Measurements from ENCODE around the gene ZP1. TPM values are rescaled to one million over a fixed set of nuclear protein-coding genes. Genes with fewer than 3 reads are reported as not detected.

Gene ZP1
- total and polyA plus RNA-seq, 4 donors = not detected

DNA sequence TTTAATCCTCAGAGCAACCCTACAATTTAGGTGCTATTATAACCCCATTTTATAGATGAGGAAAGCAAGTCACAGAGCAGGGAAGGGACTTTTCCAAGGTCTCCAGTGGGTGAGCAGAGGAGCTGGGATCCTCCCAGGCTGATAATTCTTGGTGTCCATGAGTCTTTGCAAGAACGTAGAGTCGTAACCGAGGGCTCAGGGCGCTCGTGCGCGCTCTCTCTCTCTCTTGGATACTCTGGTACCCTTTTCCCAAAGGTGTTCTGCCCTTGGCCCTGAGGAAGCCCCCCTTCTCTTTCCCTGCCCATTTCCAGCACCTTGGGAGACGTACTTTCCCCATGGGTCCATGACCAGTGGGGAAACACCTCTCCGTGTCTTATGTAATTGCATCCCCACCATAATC lies 5.2 kb upstream of the ZP1 start:
- no peak for TF ChIP-seq FOXA1 (IDR thresholded peaks at IDR 0.05)
- no peak for TF ChIP-seq EGR1 (IDR thresholded peaks at IDR 0.05; ENCODE audit: low read depth in 2 of 2)
- no peak for TF ChIP-seq NR2F2 (IDR thresholded peaks at IDR 0.05)
- no peak for TF ChIP-seq RAD21 (IDR thresholded peaks at IDR 0.05)
- no peak for TF ChIP-seq GABPA (IDR thresholded peaks at IDR 0.05 in 1 of 2, conservative IDR thresholded peaks at IDR 0.05 in 1 of 2)
- TF ChIP-seq FOXA2 (IDR thresholded peaks at IDR 0.05) = no peak
- TF ChIP-seq, protein P1, sequence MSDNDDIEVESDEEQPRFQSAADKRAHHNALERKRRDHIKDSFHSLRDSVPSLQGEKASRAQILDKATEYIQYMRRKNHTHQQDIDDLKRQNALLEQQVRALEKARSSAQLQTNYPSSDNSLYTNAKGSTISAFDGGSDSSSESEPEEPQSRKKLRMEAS (IDR thresholded peaks at IDR 0.05) = no peak
- TF ChIP-seq SP1 (IDR thresholded peaks at IDR 0.05) = no peak
- TF ChIP-seq, protein P2, sequence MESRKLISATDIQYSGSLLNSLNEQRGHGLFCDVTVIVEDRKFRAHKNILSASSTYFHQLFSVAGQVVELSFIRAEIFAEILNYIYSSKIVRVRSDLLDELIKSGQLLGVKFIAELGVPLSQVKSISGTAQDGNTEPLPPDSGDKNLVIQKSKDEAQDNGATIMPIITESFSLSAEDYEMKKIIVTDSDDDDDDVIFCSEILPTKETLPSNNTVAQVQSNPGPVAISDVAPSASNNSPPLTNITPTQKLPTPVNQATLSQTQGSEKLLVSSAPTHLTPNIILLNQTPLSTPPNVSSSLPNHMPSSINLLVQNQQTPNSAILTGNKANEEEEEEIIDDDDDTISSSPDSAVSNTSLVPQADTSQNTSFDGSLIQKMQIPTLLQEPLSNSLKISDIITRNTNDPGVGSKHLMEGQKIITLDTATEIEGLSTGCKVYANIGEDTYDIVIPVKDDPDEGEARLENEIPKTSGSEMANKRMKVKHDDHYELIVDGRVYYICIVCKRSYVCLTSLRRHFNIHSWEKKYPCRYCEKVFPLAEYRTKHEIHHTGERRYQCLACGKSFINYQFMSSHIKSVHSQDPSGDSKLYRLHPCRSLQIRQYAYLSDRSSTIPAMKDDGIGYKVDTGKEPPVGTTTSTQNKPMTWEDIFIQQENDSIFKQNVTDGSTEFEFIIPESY (IDR thresholded peaks at IDR 0.05) = no peak
- TF ChIP-seq ATF3 (IDR thresholded peaks at IDR 0.05) = no peak
- TF ChIP-seq TAF1 (conservative IDR thresholded peaks at IDR 0.05) = no peak
- no peak for TF ChIP-seq HNF4G (IDR thresholded peaks at IDR 0.05)
- no peak for TF ChIP-seq YY1 (IDR thresholded peaks at IDR 0.05)
- TF ChIP-seq RXRA (IDR thresholded peaks at IDR 0.05) = no peak
- TF ChIP-seq, protein P3, sequence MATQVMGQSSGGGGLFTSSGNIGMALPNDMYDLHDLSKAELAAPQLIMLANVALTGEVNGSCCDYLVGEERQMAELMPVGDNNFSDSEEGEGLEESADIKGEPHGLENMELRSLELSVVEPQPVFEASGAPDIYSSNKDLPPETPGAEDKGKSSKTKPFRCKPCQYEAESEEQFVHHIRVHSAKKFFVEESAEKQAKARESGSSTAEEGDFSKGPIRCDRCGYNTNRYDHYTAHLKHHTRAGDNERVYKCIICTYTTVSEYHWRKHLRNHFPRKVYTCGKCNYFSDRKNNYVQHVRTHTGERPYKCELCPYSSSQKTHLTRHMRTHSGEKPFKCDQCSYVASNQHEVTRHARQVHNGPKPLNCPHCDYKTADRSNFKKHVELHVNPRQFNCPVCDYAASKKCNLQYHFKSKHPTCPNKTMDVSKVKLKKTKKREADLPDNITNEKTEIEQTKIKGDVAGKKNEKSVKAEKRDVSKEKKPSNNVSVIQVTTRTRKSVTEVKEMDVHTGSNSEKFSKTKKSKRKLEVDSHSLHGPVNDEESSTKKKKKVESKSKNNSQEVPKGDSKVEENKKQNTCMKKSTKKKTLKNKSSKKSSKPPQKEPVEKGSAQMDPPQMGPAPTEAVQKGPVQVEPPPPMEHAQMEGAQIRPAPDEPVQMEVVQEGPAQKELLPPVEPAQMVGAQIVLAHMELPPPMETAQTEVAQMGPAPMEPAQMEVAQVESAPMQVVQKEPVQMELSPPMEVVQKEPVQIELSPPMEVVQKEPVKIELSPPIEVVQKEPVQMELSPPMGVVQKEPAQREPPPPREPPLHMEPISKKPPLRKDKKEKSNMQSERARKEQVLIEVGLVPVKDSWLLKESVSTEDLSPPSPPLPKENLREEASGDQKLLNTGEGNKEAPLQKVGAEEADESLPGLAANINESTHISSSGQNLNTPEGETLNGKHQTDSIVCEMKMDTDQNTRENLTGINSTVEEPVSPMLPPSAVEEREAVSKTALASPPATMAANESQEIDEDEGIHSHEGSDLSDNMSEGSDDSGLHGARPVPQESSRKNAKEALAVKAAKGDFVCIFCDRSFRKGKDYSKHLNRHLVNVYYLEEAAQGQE (IDR thresholded peaks at IDR 0.05) = no peak
- TF ChIP-seq JUND (IDR thresholded peaks at IDR 0.05) = no peak
- no peak for TF ChIP-seq HNF4A (conservative IDR thresholded peaks at IDR 0.05)
- no peak for TF ChIP-seq CTCF (IDR thresholded peaks at IDR 0.05; ENCODE audit: low read depth, low read length, missing input control)
- 92% methylated on average over 9 of the region's 9 CpGs for WGBS
- H3K36me3 ChIP-seq (ENCODE audit: control insufficient read depth in 4 of 4, insufficient read depth in 3 of 4, low read depth in 1 of 4, low read length in 3 of 4) = no peaks in the 10 kb centered on the region
- no peaks in the 10 kb centered on the region for H3K9me3 ChIP-seq (ENCODE audit: control insufficient read depth in 4 of 4, low read length in 3 of 4)
- H3K27ac ChIP-seq (ENCODE audit: low read depth in 1 of 2, low read length in 2 of 2) = no peak overlapping the region
- no peak overlapping the region for H3K9ac ChIP-seq (ENCODE audit: low read depth in 1 of 2, low read length in 2 of 2)
- DNase-seq (ENCODE audit: low spot score) = no peak
- no peaks in the 10 kb centered on the region for H3K4me1 ChIP-seq (ENCODE audit: control insufficient read depth in 4 of 4, insufficient read depth in 4 of 4, low read length in 3 of 4)
- no peak overlapping the region for H3K4me3 ChIP-seq (ENCODE audit: low read depth in 1 of 3, low read length in 3 of 3)
- no peaks in the 10 kb centered on the region for H3K27me3 ChIP-seq (ENCODE audit: control insufficient read depth in 4 of 4, insufficient read depth in 4 of 4, low read length in 3 of 4)

All from liver (tissue), 9 donors.